Colon (tissue), 2 donors: ENCODE measurements around the gene UMAD1.

Experiments
- FAIRE-seq: peaks from 2 replicates; lab custom pipeline; 2012; peaks lifted over from hg19 to GRCh38; lab: Jason Lieb, UNC
- donor health status: control.
- donor health status: control.

UMAD1 gene

GRCh38 chr7:7830122-7830878 is 189.7 kb downstream of the UMAD1 start:
- no peak for FAIRE-seq

- no peak for FAIRE-seq
These were observed 192.0 kb downstream of the UMAD1 start for GRCh38 chr7:7832518-7832917.

- FAIRE-seq: no peak
These were observed 194.2 kb downstream of the UMAD1 start for GRCh38 chr7:7834761-7835160.

GRCh38 chr7:7841027-7841426 is 200.5 kb downstream of the UMAD1 start:
- FAIRE-seq: no peak

- no peak for FAIRE-seq
These were observed 202.7 kb downstream of the UMAD1 start for GRCh38 chr7:7843240-7843639.

GRCh38 chr7:7843972-7844371 is 203.4 kb downstream of the UMAD1 start:
- no peak for FAIRE-seq

GRCh38 chr7:7848246-7848645 is 207.7 kb downstream of the UMAD1 start:
- FAIRE-seq: no peak

- FAIRE-seq: no peak
These were observed 208.3 kb downstream of the UMAD1 start for GRCh38 chr7:7848892-7849291.

- FAIRE-seq: peak; percentile 51
These were observed 209.6 kb downstream of the UMAD1 start for GRCh38 chr7:7850150-7850549.

- FAIRE-seq: no peak
These were observed 210.8 kb downstream of the UMAD1 start for GRCh38 chr7:7851381-7851780.

GRCh38 chr7:7851991-7852390 is 211.4 kb downstream of the UMAD1 start:
- no peak for FAIRE-seq

GRCh38 chr7:7857143-7857583 is 216.6 kb downstream of the UMAD1 start:
- no peak for FAIRE-seq

- no peak for FAIRE-seq
These were observed 218.0 kb downstream of the UMAD1 start for GRCh38 chr7:7858559-7858958.

- no peak for FAIRE-seq
These were observed 218.9 kb downstream of the UMAD1 start for GRCh38 chr7:7859411-7859810.

GRCh38 chr7:7861211-7861633 is 220.7 kb downstream of the UMAD1 start:
- FAIRE-seq: no peak

GRCh38 chr7:7862393-7862792 is 221.8 kb downstream of the UMAD1 start:
- no peak for FAIRE-seq

GRCh38 chr7:7867846-7868571 is 227.5 kb downstream of the UMAD1 start:
- no peak for FAIRE-seq

- FAIRE-seq: no peak
These were observed 228.0 kb downstream of the UMAD1 start for GRCh38 chr7:7868572-7868899.

- FAIRE-seq: no peak
These were observed 228.5 kb downstream of the UMAD1 start for GRCh38 chr7:7869036-7869435.

- no peak for FAIRE-seq
These were observed 229.1 kb downstream of the UMAD1 start for GRCh38 chr7:7869651-7870050.

GRCh38 chr7:7870555-7870954 is 230.0 kb downstream of the UMAD1 start:
- FAIRE-seq: no peak

- FAIRE-seq: no peak
These were observed 235.9 kb downstream of the UMAD1 start for GRCh38 chr7:7876419-7876818.

- no peak for FAIRE-seq
These were observed 241.0 kb downstream of the UMAD1 start for GRCh38 chr7:7881581-7881980.

GRCh38 chr7:7882888-7883287 is 242.3 kb downstream of the UMAD1 start:
- no peak for FAIRE-seq
